Measurements from ENCODE around the gene TDRD3.
A peak's percentile ranks its signal among the peaks of the same experiment; 100 is the strongest.
"Not testable (repeated sequence)": the region's sequence is repeated elsewhere in the genome, so short reads cannot be mapped to it uniquely, and the experiment has no call there.

TDRD3 gene

GRCh38 chr13:60398907-60399589 is 2.0 kb downstream of the TDRD3 start:
- DNase-seq (ENCODE audit: low spot score), result no peak

GRCh38 chr13:60402022-60402421 is 5.0 kb downstream of the TDRD3 start:
- no peak for DNase-seq (ENCODE audit: low spot score)

DNA sequence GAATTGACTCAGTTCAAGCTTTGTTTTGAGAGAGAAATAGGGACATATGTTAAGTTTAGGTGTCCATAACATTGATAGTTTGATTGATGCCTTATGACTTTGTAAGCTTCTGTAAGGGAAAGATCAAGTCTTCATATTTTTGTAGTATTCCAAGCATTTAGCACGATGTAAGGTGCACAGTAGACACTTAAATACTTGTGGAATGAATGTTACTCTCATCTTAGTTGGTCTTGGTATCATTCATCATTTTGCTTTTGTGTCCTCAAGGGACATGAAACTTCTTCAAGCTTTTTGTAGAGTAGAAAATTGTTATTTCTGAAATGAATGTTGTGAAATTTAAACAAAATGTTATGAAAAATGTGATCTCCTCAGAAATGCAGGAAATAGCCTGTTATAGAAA is 10.1 kb downstream of the TDRD3 start:
- DNase-seq (ENCODE audit: low spot score), result no peak

GRCh38 chr13:60407852-60408251 is 10.8 kb downstream of the TDRD3 start:
- not testable (repeated sequence) for DNase-seq (ENCODE audit: low spot score)

- not testable (repeated sequence) for DNase-seq (ENCODE audit: low spot score)
These were observed 12.7 kb downstream of the TDRD3 start for GRCh38 chr13:60409574-60410292.

GRCh38 chr13:60410299-60410698 is 13.3 kb downstream of the TDRD3 start:
- no peak for DNase-seq (ENCODE audit: low spot score)

GRCh38 chr13:60411464-60411863 is 14.4 kb downstream of the TDRD3 start:
- DNase-seq (ENCODE audit: low spot score), result no peak

DNA sequence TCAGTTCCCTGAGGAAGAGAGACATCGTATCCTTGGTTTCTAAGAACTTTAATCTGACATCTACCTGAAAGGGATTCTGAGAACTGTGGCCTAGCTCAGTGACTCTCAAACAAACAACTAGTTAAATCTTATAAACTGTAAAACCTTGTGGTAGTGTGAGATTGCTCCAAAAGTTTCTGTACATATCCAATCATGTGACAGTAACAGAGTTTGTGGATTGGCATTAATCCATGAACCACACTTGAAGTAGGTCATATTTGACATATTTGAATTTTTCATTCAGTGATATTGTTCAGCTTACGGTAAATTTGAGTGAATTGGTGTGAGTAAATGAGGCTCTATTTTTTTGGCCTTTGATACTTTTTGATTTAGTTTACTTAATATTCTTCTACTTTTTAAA is 15.0 kb downstream of the TDRD3 start:
- no peak for DNase-seq (ENCODE audit: low spot score)

GRCh38 chr13:60412909-60413616 is 16.0 kb downstream of the TDRD3 start:
- no peak for DNase-seq (ENCODE audit: low spot score)

GRCh38 chr13:60414177-60414576 is 17.2 kb downstream of the TDRD3 start:
- DNase-seq (ENCODE audit: low spot score), result no peak

- DNase-seq (ENCODE audit: low spot score), result no peak
These were observed 20.7 kb downstream of the TDRD3 start for GRCh38 chr13:60417734-60418133.

DNA sequence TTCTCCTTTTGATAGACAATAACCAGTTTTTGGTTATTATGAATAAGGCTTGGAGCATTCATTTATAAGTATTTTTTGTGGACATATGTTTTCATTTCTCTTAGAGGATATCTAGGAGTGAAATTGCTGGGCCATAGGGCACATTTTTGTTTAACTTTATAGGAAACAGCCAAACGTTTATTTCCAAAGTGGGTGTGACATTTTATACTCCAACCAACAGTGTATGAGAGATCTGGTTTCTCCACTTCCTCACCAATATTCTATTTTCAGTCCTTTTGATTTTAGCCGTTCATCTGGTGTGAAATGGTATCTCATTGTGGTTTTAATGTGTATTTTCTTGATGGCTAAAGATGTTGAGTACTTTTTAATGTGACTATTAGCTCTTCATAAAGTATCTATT is 21.9 kb downstream of the TDRD3 start:
- no peak for DNase-seq (ENCODE audit: low spot score)

- DNase-seq (ENCODE audit: low spot score), result no peak
These were observed 28.3 kb downstream of the TDRD3 start for GRCh38 chr13:60425332-60425731.

- no peak for DNase-seq (ENCODE audit: low spot score)
These were observed 29.1 kb downstream of the TDRD3 start for GRCh38 chr13:60426075-60426474.

DNA sequence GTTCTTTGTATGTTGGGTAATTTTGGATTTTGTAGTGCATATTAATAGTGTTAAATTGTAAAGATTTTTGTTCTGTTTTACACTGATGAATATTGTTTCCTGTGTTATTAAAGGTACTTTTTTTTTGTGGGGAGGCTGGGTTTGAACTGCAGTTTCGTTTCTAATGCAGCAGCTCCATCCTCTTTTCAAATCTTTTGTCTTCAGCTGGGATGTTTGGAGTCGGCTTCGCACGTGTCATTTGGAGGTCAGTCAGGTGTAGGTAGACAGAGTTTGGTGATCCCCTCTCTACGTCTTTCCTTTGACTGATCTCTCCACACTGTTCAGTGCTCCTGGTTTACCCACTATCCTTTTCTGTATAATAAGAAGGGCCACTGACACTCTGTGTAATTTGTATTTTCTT is 30.3 kb downstream of the TDRD3 start:
- DNase-seq (ENCODE audit: low spot score), result no peak

DNA sequence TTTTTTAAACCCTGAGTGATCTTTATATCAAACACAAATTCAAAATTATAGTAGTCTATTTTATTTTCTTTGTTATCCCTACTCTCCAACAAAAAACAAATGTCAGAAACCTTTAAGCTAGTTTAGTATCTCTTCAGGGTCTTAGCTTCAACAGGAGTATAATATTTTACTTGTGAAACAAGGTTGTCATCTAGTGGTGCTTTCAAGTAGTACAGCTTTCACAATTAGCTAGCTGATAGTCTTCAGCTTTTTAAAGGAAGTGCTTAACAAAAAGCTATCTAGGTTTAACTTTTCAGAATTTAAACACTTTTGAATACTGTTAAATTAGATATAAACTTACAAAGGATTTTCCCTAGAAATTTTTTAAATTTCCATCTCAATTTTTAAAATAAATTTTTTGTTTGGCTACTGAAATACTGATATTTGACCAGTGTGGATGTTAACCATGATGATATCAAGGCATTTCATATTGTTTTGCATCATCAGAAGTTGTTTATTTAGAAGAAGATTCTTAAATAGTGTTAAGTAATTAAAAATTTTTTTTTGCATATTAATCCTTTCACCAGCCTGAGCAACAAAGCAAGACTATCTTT is 34.2 kb downstream of the TDRD3 start:
- peak; percentile 12 for DNase-seq (ENCODE audit: low spot score)

DNA sequence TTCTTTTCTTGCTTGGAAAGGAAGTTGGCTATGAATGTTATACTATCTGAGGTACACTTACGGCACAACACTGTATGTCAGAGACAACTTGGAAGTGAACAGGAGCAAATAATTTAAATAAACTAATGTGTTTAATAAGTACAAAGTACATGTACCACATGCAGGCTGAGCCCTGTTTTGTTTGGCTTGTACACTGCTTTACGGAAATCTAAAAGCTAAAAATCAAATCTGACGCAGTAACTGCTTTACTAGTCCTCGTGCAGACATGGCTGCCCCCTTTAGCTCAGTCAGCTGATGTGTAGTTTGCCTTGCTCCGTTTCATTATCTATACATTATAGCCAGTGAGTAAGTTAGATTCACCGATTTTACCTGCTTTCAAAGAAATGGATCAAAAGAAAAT is 36.5 kb downstream of the TDRD3 start:
- no peak for DNase-seq (ENCODE audit: low spot score)

DNA sequence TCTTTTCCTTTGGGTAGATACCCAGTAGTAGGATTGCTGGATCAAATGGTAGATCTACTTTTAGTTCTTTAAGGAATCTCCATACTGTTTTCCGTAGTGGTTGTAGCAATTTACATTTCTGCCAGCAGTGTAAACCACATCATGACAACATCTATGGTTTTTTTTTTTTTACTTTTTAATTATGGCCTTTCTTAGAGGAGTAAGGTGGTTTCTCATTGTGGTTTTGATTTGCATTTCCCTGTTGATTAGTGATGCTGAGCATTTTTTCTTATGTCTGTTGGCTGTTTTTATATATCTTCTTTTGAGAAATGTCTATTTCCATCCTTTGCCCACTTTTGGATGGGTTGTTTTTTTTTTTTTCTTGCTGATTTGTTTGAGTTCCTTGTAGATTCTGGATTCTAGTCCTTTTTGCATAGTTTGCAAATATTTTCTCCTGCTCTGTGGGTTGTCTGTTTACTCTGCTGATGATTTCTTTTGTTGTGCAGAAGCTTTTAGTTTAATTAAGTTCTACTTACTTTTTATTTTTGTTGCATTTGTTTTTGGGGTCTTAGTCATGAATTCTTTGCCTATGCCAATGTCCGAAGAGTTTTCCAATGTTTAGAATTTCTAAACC is 38.8 kb downstream of the TDRD3 start:
- DNase-seq (ENCODE audit: low spot score), result no peak

DNA sequence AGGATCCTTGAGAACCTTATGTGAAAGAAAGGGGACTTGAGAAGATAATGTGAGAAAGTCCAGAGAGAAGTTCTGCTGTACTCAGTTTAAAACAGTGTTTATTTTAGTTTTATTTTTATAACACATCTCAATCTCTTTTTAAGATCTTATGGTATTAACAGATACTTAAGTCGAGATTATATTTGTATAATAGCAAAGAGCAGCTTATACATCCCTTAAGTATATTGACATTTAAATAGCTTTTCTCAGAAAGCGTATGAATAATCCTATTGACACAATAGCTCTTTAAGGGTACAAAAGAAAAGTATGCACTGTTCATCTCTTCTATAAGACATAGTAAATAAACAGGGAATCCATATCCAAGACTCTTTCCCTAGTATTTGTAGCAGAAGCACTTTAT is 42.2 kb downstream of the TDRD3 start:
- DNase-seq (ENCODE audit: low spot score), result no peak

DNA sequence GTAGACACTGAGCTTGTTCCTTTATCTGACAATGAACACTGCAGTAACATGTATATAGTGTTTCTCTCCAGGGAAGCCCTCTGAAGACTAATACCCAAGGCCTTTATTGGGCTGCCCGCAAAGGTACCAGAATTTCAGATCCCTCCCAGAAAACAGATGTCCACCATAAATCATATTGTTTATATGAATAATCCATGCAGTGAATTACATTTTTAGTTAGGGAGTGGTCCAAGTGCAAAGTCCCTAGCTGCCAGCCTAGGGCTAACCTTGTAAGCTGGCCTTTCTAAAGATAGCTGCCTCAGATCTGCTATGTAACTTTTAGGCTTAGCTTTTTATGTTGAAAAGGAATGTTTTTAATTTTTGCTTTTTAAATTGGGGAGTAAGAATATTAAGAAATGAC is 44.7 kb downstream of the TDRD3 start:
- no peak for DNase-seq (ENCODE audit: low spot score)

DNA sequence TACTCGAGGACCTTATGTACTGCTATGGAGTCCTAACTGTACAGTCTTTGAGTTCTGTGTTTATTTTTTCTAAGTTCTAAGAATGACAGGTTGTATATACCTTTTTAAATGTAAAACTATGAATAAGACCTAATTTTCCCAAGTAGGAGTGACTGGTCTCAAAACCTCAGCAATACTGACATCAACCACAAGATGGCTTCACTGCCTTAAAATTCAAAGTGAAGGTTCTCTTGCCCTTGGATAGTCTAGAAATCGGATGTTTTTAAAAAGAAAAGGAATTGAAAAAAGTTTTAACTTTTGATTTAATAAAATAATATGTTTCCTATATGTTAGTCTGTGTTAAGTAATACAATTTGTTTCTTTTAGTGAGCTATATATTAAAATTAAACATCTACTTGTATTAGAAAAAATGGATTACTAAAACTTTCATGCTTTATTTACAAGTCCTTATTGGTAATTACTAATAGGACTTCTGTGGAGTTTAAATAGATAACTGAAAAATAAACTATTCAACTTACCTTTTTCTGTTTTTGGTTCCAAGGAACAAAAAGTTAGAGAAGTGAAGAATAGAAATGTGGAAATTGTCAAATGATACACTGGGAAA is 52.0 kb downstream of the TDRD3 start:
- DNase-seq (ENCODE audit: low spot score), result peak; percentile 19

- DNase-seq (ENCODE audit: low spot score), result no peak
These were observed 56.5 kb downstream of the TDRD3 start for GRCh38 chr13:60453490-60453889.

All from hepatic stellate cell (primary cell).